Prostate gland (tissue), 2 donors: ENCODE measurements around the gene CELF1. TPM values are rescaled to one million over a fixed set of nuclear protein-coding genes. Genes with fewer than 3 reads are reported as not detected.

Experiments used
- DNase-seq: peaks from one replicate; pipeline ENCODE4 v3.0.0-alpha.2; 2019; ENCODE audit warnings: low spot score
- H3K27ac ChIP-seq, 2 donors: fragments of 200-600 bp; sonication (generic); 2 replicates each; pipeline ENCODE4 v1.5.1; 2017 to 2019
- H3K27me3 ChIP-seq: fragments of 200-600 bp; sonication (generic); replicated peaks from 2 replicates; pipeline ENCODE4 v1.5.1; 2019; ENCODE audit not compliant: insufficient read depth
- H3K36me3 ChIP-seq, 2 donors: fragments of 200-600 bp; sonication (generic); 1 replicate in 1 of 2; 2 replicates in 1 of 2; pipeline versions ENCODE4 v1.5.1 to v1.8.1; 2017 to 2019
- H3K4me1 ChIP-seq: fragments of 200-600 bp; sonication (generic); replicated peaks from 2 replicates; pipeline ENCODE4 v1.5.1; 2019
- H3K4me3 ChIP-seq, 2 donors: fragments of 200-600 bp; sonication (generic); 2 replicates each; pipeline ENCODE4 v1.5.1; 2017 to 2019
- H3K9me3 ChIP-seq: fragments of 200-600 bp; sonication (generic); 2 replicates; pipeline ENCODE4 v1.5.1; 2017
- POLR2A ChIP-seq: fragments of 450-650 bp; IDR thresholded peaks from one replicate; pipeline ENCODE4 v1.6.1; 2016; ENCODE audit warnings: antibody characterized with exemption, mild to moderate bottlenecking
- POLR2AphosphoS5 ChIP-seq: sonication (generic); formaldehyde crosslinking; IDR thresholded peaks from one replicate; pipeline ENCODE4 v1.6.1; 2017; ENCODE audit warnings: antibody characterized with exemption
- WGBS: methylation state at CpG from one replicate; pipeline ENCODE4 v1.1.5; 2018; 5-methylcytosine and 5-hydroxymethylcytosine counted together
- intact Hi-C: fragments of 100-400 bp; cut with DNase I; formaldehyde crosslinking; loops from one replicate; pipeline ENCODE4 v1.14.2; 2022
- total RNA-seq, 2 donors: library from RNA; depleted of rRNA; stranded (reverse); fragments of >200 nt; gene quantifications; one replicate each; pipeline ENCODE4 v1.1.0, GENCODE V29; 2016
- TF ChIP-seq, protein P1 (sequence below), 4 experiments: fragments of 200-600 bp in 2 of 4; fragments of 450-650 bp in 2 of 4; sonication (generic) in 2 of 4; IDR thresholded peaks; 1 replicate in 3 of 4; 2 replicates in 1 of 4; pipeline ENCODE4 v1.5.1; 2016 to 2019; ENCODE audit warnings: antibody characterized with exemption in 4 of 4, mild to moderate bottlenecking in 2 of 4, moderate library complexity in 2 of 4

CELF1 gene
- total RNA-seq, 2 donors from 2014 or later = 68.9 to 134 TPM

DNA sequence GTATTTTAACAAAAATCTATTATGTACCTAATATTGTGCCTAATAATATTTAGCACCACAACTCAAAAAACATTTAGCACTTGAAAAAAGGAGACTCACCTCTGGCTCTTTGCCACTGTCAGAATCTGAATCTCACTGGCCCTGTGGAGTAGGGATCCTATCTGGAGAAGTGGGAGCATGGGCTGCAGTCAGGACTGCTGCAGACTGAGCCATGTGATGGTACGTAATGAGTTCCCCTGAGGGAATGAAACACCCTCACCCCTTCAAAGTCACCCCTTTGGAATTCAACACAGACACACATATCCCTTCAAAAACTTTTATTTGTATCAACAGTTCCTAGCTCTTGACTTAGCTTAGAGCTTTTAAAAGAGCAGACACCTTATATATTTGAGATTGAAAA, 19.0 kb upstream of the CELF1 start:
- TF ChIP-seq POLR2AphosphoS5 (no peak), POLR2A (no peak)
- TF ChIP-seq, protein P1, sequence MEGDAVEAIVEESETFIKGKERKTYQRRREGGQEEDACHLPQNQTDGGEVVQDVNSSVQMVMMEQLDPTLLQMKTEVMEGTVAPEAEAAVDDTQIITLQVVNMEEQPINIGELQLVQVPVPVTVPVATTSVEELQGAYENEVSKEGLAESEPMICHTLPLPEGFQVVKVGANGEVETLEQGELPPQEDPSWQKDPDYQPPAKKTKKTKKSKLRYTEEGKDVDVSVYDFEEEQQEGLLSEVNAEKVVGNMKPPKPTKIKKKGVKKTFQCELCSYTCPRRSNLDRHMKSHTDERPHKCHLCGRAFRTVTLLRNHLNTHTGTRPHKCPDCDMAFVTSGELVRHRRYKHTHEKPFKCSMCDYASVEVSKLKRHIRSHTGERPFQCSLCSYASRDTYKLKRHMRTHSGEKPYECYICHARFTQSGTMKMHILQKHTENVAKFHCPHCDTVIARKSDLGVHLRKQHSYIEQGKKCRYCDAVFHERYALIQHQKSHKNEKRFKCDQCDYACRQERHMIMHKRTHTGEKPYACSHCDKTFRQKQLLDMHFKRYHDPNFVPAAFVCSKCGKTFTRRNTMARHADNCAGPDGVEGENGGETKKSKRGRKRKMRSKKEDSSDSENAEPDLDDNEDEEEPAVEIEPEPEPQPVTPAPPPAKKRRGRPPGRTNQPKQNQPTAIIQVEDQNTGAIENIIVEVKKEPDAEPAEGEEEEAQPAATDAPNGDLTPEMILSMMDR (IDR thresholded peaks at IDR 0.05) = no peak
- Histone ChIP-seq H3K9me3 (no peaks in the 10 kb centered on the region), H3K36me3 (no peaks in the 10 kb centered on the region), H3K27me3 (no peaks in the 10 kb centered on the region), H3K4me3 (no peak overlapping the region), H3K27ac (no peak overlapping the region), H3K4me1 (peaks cover 7% of the 10 kb centered on the region)
- WGBS = 71% methylated on average over 1 of the region's 1 CpG
- intact Hi-C loops = no loop called here
- DNase-seq = no peak

DNA sequence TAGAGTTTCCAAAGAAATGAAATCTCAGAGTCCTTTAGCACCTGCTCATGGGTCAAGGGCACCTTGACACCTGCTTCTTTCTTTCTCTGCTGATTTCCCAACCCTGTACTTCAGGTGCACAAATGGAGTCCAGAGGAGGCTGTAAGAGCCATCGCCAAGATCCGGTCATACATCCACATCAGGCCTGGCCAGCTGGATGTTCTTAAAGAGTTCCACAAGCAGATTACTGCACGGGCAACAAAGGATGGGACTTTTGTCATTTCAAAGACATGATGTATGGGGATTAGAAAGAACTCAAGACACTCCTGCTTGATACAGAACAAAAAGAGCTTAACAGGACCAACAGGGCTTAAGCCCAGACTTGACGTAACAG, 18.4 kb upstream of the CELF1 start:
- DNase-seq = no peak
- Histone ChIP-seq H3K27me3 (no peaks in the 10 kb centered on the region), H3K4me1 (peaks cover 7% of the 10 kb centered on the region), H3K4me3 (no peak overlapping the region), H3K9me3 (no peaks in the 10 kb centered on the region), H3K27ac (no peak overlapping the region), H3K36me3 (no peaks in the 10 kb centered on the region)
- WGBS = 86% methylated on average over 4 of the region's 4 CpGs
- intact Hi-C loops = no loop called here
- TF ChIP-seq POLR2A (no peak), POLR2AphosphoS5 (no peak)
- TF ChIP-seq, protein P1 (IDR thresholded peaks at IDR 0.05) = no peak

DNA sequence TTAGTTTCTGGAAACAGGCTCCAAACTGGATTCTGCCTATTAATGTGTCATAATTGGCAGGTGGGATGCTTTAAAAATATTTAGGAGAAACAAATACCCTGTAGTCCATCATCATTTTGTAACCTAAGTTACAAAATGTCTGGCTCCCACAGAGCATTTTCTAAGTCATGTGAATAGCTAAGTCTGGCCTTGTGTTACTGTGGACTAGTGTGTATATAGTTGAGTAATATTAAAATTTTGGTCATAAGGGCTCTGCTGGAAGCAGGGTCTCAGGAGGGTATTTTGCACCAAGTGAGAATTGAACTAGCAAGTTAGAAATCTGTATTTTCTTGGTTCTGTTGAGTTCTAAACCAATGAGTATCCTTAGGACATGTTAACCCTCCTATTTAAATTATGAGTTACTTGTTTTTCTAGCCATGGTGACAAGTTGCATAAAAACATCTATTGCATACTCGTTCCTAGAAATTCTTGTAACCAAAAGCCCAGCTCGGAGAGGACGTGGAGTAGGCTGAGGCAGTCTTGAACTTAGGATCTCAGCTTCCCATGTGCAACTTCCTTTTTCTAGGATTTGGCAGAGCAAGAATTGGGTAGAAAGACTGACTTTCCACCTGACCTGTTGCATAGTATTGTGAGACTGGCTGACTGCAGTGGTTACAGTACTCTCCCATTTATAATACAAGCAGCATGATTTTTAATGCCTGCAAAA, 17.9 kb upstream of the CELF1 start:
- H3K27me3 ChIP-seq = no peaks in the 10 kb centered on the region
- intact Hi-C loops = no loop called here
- no peak for TF ChIP-seq POLR2AphosphoS5
- TF ChIP-seq, protein P1 (IDR thresholded peaks at IDR 0.05) = no peak
- TF ChIP-seq POLR2A = no peak
- no peak overlapping the region for H3K27ac ChIP-seq
- peaks cover 7% of the 10 kb centered on the region for H3K4me1 ChIP-seq
- DNase-seq = no peak
- WGBS = 94% methylated on average over 3 of the region's 3 CpGs
- H3K4me3 ChIP-seq = no peak overlapping the region
- H3K36me3 ChIP-seq = no peaks in the 10 kb centered on the region
- H3K9me3 ChIP-seq = no peaks in the 10 kb centered on the region

DNA sequence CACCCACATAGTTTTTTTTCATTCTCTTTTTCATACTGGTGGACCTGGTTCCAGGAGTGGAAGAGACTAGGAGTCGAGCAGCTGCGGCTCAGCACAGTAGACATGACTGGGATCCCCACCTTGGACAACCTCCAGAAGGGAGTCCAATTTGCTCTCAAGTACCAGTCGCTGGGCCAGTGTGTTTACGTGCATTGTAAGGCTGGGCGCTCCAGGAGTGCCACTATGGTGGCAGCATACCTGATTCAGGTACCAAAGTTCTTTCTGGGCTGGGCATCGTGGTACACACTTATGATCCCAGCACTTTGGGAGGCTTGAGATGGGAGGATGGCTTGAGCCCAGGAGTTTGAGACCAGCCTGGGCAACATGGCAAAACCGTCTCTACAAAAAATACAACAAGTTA, 16.7 kb upstream of the CELF1 start:
- Histone ChIP-seq H3K36me3 (no peaks in the 10 kb centered on the region), H3K27me3 (no peaks in the 10 kb centered on the region)
- WGBS = 97% methylated on average over 7 of the region's 7 CpGs

More for the DNA sequence above, 16.7 kb upstream of the CELF1 start:
- Histone ChIP-seq H3K4me3 (no peak overlapping the region), H3K9me3 (no peaks in the 10 kb centered on the region), H3K27ac (no peak overlapping the region), H3K4me1 (peaks cover 7% of the 10 kb centered on the region)
- intact Hi-C loops = no loop called here
- DNase-seq = no peak
- TF ChIP-seq POLR2A = no peak
- TF ChIP-seq, protein P1 (IDR thresholded peaks at IDR 0.05) = no peak
- TF ChIP-seq POLR2AphosphoS5 = no peak
